Stomach smooth muscle (tissue), 2 donors: Measurements from ENCODE around the gene CREB3L2.
"Not testable (repeated sequence)": the region's sequence is repeated elsewhere in the genome, so short reads cannot be mapped to it uniquely, and the experiment has no call there.

Experiments
- H3K27ac ChIP-seq: one replicate; pipeline ENCODE4 v1.7.0; 2013; ENCODE audit warnings: mild to moderate bottlenecking, low read length, inconsistent platforms
- H3K27me3 ChIP-seq, 2 donors: one replicate each; pipeline ENCODE4 v1.7.0; 2013; ENCODE audit warnings: low read length in 2 of 2; ENCODE audit not compliant: insufficient read depth in 2 of 2, control insufficient read depth in 1 of 2
- H3K36me3 ChIP-seq, 2 donors: one replicate each; pipeline ENCODE4 v1.7.0; 2013; ENCODE audit warnings: low read length in 2 of 2; ENCODE audit not compliant: control insufficient read depth in 2 of 2, insufficient read depth in 2 of 2
- H3K4me1 ChIP-seq: one replicate; pipeline ENCODE4 v1.7.0; 2013; ENCODE audit warnings: low read length; ENCODE audit not compliant: control insufficient read depth, insufficient read depth
- H3K4me3 ChIP-seq, 2 donors: one replicate each; pipeline ENCODE4 v1.7.0; 2013; ENCODE audit warnings: low read length in 2 of 2
- H3K9ac ChIP-seq, 2 donors: one replicate each; pipeline ENCODE4 v1.7.0; 2013; ENCODE audit warnings: low read length in 2 of 2, mild to moderate bottlenecking in 1 of 2
- H3K9me3 ChIP-seq, 2 donors: one replicate each; pipeline ENCODE4 v1.7.0; 2013; ENCODE audit warnings: low read length in 2 of 2; ENCODE audit not compliant: control insufficient read depth in 2 of 2
- donor health status: healthy.
- donor health status: Pancreatic carcinoma.

Gene CREB3L2

DNA sequence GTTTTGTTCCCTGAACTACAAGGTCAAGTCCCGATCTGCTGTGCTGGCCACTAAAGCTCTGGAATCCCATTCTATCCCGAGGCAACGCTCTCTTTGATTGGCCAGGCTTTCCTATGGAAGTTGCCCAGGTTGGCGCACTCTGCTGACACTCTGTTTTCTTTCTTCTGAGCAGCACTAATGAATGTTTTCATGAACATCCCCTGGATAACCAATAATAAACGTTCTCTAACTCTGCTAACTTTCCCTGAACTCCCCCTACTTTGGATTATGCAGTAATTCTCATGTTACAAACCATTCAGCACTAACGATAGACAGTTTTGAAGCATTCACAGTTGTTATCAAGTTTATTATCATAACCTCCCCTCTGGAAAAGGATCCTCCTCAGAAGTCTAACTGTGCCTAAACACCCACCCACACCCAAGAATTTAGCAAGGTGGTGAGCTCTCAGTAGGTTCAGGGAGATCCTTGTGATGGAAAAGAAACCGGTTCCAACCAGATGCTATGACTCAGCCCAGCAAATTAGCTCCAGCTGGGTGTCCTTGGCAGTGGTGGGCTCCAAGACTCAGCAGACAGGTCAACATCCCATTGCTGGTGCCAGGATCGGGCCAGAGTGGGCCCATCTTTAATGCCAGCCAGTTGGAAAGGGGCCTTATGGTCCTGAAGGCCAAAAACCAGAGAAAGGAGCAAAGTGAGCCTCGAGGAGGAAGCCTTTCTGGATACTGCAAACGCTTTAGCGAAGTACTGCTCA lies 68.4 kb downstream of the CREB3L2 start:
- Histone ChIP-seq H3K9ac (no peak overlapping the region), H3K27me3 (no peaks in the 10 kb centered on the region), H3K9me3 (no peaks in the 10 kb centered on the region), H3K27ac (peak overlapping the region; percentile 73), H3K4me1 (peaks cover 34% of the 10 kb centered on the region), H3K4me3 (peak overlapping the region in 1 of 2 donors; percentile 24), H3K36me3 (no peaks in the 10 kb centered on the region)

- H3K4me1 ChIP-seq = peaks cover 34% of the 10 kb centered on the region
- peak overlapping the region; percentile 73 for H3K27ac ChIP-seq
- H3K9ac ChIP-seq = no peak overlapping the region
- peak overlapping the region in 1 of 2 donors; percentile 24 for H3K4me3 ChIP-seq
- H3K36me3 ChIP-seq = peaks cover 2% of the 10 kb centered on the region in 2 donors
- no peaks in the 10 kb centered on the region for H3K9me3 ChIP-seq
- H3K27me3 ChIP-seq = no peaks in the 10 kb centered on the region
Observed at GRCh38 chr7:137932881-137933269, 69.0 kb downstream of the CREB3L2 start.

GRCh38 chr7:137931823-137932222 lies 70.1 kb downstream of the CREB3L2 start:
- Histone ChIP-seq H3K27ac (no peak overlapping the region), H3K4me1 (peaks cover 29% of the 10 kb centered on the region), H3K4me3 (no peak overlapping the region), H3K9ac (no peak overlapping the region), H3K36me3 (peaks cover 4 to 5% of the 10 kb centered on the region in 2 donors), H3K9me3 (no peaks in the 10 kb centered on the region), H3K27me3 (no peaks in the 10 kb centered on the region)

- Histone ChIP-seq H3K4me3 (no peak overlapping the region), H3K27me3 (no peaks in the 10 kb centered on the region), H3K9ac (no peak overlapping the region), H3K4me1 (peaks cover 18% of the 10 kb centered on the region), H3K9me3 (no peaks in the 10 kb centered on the region), H3K27ac (no peak overlapping the region), H3K36me3 (peaks cover 4 to 9% of the 10 kb centered on the region in 2 donors)
Observed at GRCh38 chr7:137930581-137930980, 71.3 kb downstream of the CREB3L2 start.

GRCh38 chr7:137928626-137929025 lies 73.3 kb downstream of the CREB3L2 start:
- no peaks in the 10 kb centered on the region for H3K9me3 ChIP-seq
- H3K27ac ChIP-seq = no peak overlapping the region
- H3K9ac ChIP-seq = no peak overlapping the region
- no peaks in the 10 kb centered on the region for H3K27me3 ChIP-seq
- no peak overlapping the region for H3K4me3 ChIP-seq
- H3K36me3 ChIP-seq = peaks cover 9 to 11% of the 10 kb centered on the region in 2 donors
- peaks cover 16% of the 10 kb centered on the region for H3K4me1 ChIP-seq

- no peak overlapping the region for H3K4me3 ChIP-seq
- H3K36me3 ChIP-seq = peaks cover 9 to 11% of the 10 kb centered on the region in 2 donors
- no peaks in the 10 kb centered on the region for H3K9me3 ChIP-seq
- no peak overlapping the region for H3K27ac ChIP-seq
- H3K9ac ChIP-seq = no peak overlapping the region
- H3K27me3 ChIP-seq = no peaks in the 10 kb centered on the region
- H3K4me1 ChIP-seq = peaks cover 5% of the 10 kb centered on the region
Observed at GRCh38 chr7:137927386-137927785, 74.5 kb downstream of the CREB3L2 start.

GRCh38 chr7:137926206-137926605 lies 75.7 kb downstream of the CREB3L2 start:
- H3K9ac ChIP-seq, H3K4me1 ChIP-seq, H3K27me3 ChIP-seq, H3K9me3 ChIP-seq, H3K4me3 ChIP-seq, H3K27ac ChIP-seq: not testable (repeated sequence)
- H3K36me3 ChIP-seq = peaks cover 9 to 11% of the 10 kb centered on the region in 2 donors

DNA sequence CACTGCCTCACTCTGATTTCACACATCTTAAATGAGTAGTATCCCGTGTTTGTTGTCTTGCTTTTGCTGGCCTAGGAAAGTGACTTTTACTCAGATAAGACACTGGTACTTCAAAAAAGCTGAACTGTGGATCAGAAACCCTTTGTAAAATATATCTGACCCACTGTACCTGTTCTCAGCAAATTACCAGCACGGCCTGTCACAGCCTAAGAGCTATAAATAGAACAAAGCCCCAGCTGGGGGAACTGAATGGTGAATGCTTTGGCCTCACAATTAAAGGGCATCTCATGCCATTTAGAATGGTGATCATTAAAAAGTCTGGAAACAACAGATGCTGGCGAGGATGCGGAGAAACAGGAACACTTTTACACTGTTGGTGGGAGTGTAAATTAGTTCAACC lies 76.1 kb downstream of the CREB3L2 start:
- Histone ChIP-seq H3K36me3 (peaks cover 9 to 11% of the 10 kb centered on the region in 2 donors), H3K9me3 (no peaks in the 10 kb centered on the region), H3K27ac (no peak overlapping the region), H3K9ac (no peak overlapping the region), H3K27me3 (no peaks in the 10 kb centered on the region), H3K4me1 (peaks cover 12% of the 10 kb centered on the region), H3K4me3 (no peak overlapping the region)

DNA sequence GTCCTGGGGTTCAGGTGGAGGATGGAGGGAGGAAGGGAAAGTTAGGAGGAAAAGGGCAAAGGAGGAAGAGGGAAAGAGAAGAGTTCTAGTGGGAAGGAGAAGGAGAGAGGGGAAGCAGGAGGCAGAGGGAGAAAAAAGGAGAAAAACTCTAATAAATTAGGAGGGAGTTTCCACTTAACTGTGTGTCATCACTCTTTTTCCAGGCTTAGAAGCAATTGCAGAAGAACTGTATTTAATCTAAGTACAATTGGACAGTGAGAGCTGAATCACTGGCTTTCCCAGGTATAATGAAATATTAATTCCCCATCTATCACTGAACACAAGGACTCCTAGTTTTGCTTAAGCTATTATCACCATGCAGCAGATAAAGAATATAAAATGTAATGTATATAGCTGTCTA lies 76.8 kb downstream of the CREB3L2 start:
- H3K36me3 ChIP-seq = peaks cover 9 to 11% of the 10 kb centered on the region in 2 donors
- H3K9me3 ChIP-seq = no peaks in the 10 kb centered on the region
- no peaks in the 10 kb centered on the region for H3K27me3 ChIP-seq
- no peak overlapping the region for H3K9ac ChIP-seq
- no peak overlapping the region for H3K4me3 ChIP-seq
- peaks cover 7% of the 10 kb centered on the region for H3K4me1 ChIP-seq
- H3K27ac ChIP-seq = no peak overlapping the region

GRCh38 chr7:137923380-137923779 lies 78.5 kb downstream of the CREB3L2 start:
- no peak overlapping the region for H3K9ac ChIP-seq
- no peak overlapping the region for H3K27ac ChIP-seq
- H3K4me3 ChIP-seq = no peak overlapping the region
- no peaks in the 10 kb centered on the region for H3K27me3 ChIP-seq
- H3K9me3 ChIP-seq = no peaks in the 10 kb centered on the region
- peaks cover 7% of the 10 kb centered on the region for H3K4me1 ChIP-seq
- H3K36me3 ChIP-seq = peaks cover 9 to 11% of the 10 kb centered on the region in 2 donors

- peaks cover 7% of the 10 kb centered on the region for H3K4me1 ChIP-seq
- no peaks in the 10 kb centered on the region for H3K9me3 ChIP-seq
- H3K27ac ChIP-seq = peak overlapping the region; percentile 50
Observed at GRCh38 chr7:137920637-137921399, 81.1 kb downstream of the CREB3L2 start.

More at GRCh38 chr7:137920637-137921399, 81.1 kb downstream of the CREB3L2 start:
- H3K4me3 ChIP-seq = no peak overlapping the region
- no peak overlapping the region for H3K9ac ChIP-seq
- H3K27me3 ChIP-seq = no peaks in the 10 kb centered on the region
- H3K36me3 ChIP-seq = peaks cover 0 to 7% of the 10 kb centered on the region in 2 donors
